OCI-LY7 (cell line): ENCODE measurements around the gene LZTS3. TPM values are rescaled to one million over a fixed set of nuclear protein-coding genes. Genes with fewer than 3 reads are reported as not detected.

Source experiments
- BruUV-seq: library from RNA; stranded (reverse); fragments of 400-500 nt; replicated peaks from 2 replicates; lab custom pipeline; 2021; lab: Mats Ljungman, UMichigan
- CTCF ChIA-PET: fragments of 300-600 bp; sonication (Branson Sonifier 250); formaldehyde crosslinking; loops from one replicate; lab custom pipeline; 2022; ENCODE audit warnings: antibody characterized with exemption; ENCODE audit not compliant: unreplicated experiment; lab: Charles Lee
- POLR2A ChIA-PET: fragments of 300-600 bp; sonication (Branson Sonifier 250); formaldehyde crosslinking; loops from one replicate; lab custom pipeline; 2022; ENCODE audit warnings: antibody characterized with exemption; lab: Charles Lee
- DNase-seq: peaks from one replicate; pipeline ENCODE4 v3.0.0-alpha.2; 2015; ENCODE audit warnings: low spot score
- H2AFZ ChIP-seq: fragments of 200-600 bp; sonication (generic), shearing (Covaris generic); 2 replicates; pipeline ENCODE4 v1.6.1; 2014; ENCODE audit warnings: mild to moderate bottlenecking, antibody characterized with exemption, low read length, moderate library complexity
- H3K27ac ChIP-seq: fragments of 200-600 bp; sonication (generic); 2 replicates; pipeline ENCODE4 v1.5.1; 2014; ENCODE audit warnings: mixed run types, low read depth, mild to moderate bottlenecking, moderate library complexity, low read length, inconsistent platforms; ENCODE audit not compliant: poor library complexity, severe bottlenecking
- H3K36me3 ChIP-seq: fragments of 200-600 bp; sonication (generic); 2 replicates; pipeline ENCODE4 v1.6.1; 2014; ENCODE audit warnings: mild to moderate bottlenecking, antibody characterized with exemption, low read length, moderate library complexity, mixed read lengths; ENCODE audit not compliant: insufficient read depth
- H3K4me1 ChIP-seq: fragments of 200-600 bp; sonication (generic); 2 replicates; pipeline ENCODE4 v1.5.1; 2014; ENCODE audit warnings: mild to moderate bottlenecking, low read length; ENCODE audit not compliant: insufficient read depth, poor library complexity, severe bottlenecking
- H3K4me2 ChIP-seq: fragments of 200-600 bp; sonication (generic); 2 replicates; pipeline ENCODE4 v1.6.1; 2014; ENCODE audit warnings: mild to moderate bottlenecking, low read length
- H3K4me3 ChIP-seq: fragments of 200-600 bp; sonication (generic); 2 replicates; pipeline ENCODE4 v1.5.1; 2014; ENCODE audit warnings: mild to moderate bottlenecking, low read depth, low read length; ENCODE audit not compliant: poor library complexity, severe bottlenecking
- H3K79me2 ChIP-seq: fragments of 200-600 bp; sonication (generic); 2 replicates; pipeline ENCODE4 v1.6.1; 2016; ENCODE audit warnings: low read depth, mild to moderate bottlenecking, low read length, moderate library complexity, mixed read lengths; ENCODE audit not compliant: insufficient read depth
- H3K9me2 ChIP-seq: fragments of 200-600 bp; sonication (generic); 2 replicates; pipeline ENCODE4 v1.6.1; 2016; ENCODE audit warnings: mild to moderate bottlenecking, low read length, mixed read lengths; ENCODE audit not compliant: insufficient read depth
- H3K9me3 ChIP-seq: fragments of 200-600 bp; sonication (generic); 2 replicates; pipeline ENCODE4 v1.6.1; 2014; ENCODE audit warnings: mild to moderate bottlenecking, mixed run types, low read length, mixed read lengths
- H4K20me1 ChIP-seq: fragments of 200-600 bp; sonication (generic); 2 replicates; pipeline ENCODE4 v1.6.1; 2014; ENCODE audit warnings: mild to moderate bottlenecking, antibody characterized with exemption, low read length, moderate library complexity, mixed read lengths; ENCODE audit not compliant: insufficient read depth
- EZH2phosphoT487 ChIP-seq: fragments of 200-600 bp; sonication (generic); IDR thresholded peaks from 2 replicates; pipeline ENCODE4 v1.6.1; 2018; ENCODE audit warnings: low read depth, borderline replicate concordance, mild to moderate bottlenecking, mixed run types, antibody characterized with exemption, low read length, moderate library complexity, mixed read lengths
- intact Hi-C: fragments of 100-400 bp; cut with micrococcal nuclease; formaldehyde crosslinking; loops from one replicate; pipeline ENCODE4 v1.10.0; 2022; ENCODE audit not compliant: unreplicated experiment
- total RNA-seq, 2 experiments: library from RNA; depleted of rRNA in 1 of 2; stranded (reverse); fragments of >200 nt in 1 of 2; shearing (Covaris generic) in 1 of 2; gene quantifications; 2 replicates each; pipeline ENCODE4 v1.2.3, GENCODE V29; 2014 to 2022
- TF ChIP-seq, protein P1 (sequence below): fragments of 200-600 bp; sonication (generic); conservative IDR thresholded peaks from 2 replicates; pipeline ENCODE4 v1.5.1; 2014; ENCODE audit warnings: mild to moderate bottlenecking, antibody characterized with exemption, low read length, moderate library complexity, mixed read lengths

Gene LZTS3
- total RNA-seq, 2 experiments from 2014 or later = 4.7 to 5.0 TPM

DNA sequence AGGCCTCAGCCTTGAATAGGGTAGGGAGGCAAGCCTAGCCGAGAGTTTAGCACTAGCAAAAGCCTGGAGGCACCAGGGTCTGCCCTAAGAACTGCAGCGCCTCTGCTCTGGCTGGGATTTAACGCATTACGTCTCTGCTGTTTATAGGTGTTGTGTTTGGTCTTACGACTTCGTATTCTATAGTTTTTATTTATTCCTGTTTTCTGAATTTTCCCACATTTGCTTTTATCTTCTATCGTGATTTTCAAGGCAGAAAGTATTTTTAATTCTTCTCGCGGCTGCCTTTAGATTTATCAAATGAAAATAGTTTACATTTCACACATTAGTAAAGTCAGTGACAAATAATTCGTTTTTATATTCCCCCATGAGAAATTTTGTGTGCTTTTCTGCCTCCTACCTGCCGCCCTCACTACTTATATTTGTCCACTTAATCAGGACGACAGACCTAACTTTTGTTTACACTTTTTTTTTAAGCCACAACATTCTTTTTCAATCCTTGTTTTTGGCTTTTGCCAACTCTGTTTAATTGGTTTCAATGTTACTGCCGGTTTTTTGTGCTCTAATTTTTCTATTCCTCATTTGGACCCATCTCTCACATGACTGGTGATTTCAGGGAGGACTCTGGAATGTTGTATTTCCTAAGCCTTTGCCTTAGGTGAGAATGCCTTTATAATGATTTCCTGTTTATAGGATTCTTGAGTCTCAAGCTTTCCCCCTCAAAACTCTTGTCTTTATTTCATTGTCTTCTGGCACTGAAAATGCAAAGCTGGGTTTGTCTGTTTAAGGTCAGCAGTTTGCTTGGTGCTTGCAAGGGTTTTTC lies 1.3 kb upstream of the LZTS3 start:
- H2AFZ ChIP-seq = peak overlapping the region; percentile 98
- H3K9me3 ChIP-seq = no peaks in the 10 kb centered on the region
- no peaks in the 10 kb centered on the region for H3K9me2 ChIP-seq
- H4K20me1 ChIP-seq = no peaks in the 10 kb centered on the region
- TF ChIP-seq EZH2phosphoT487 = no peak
- TF ChIP-seq, protein P1, sequence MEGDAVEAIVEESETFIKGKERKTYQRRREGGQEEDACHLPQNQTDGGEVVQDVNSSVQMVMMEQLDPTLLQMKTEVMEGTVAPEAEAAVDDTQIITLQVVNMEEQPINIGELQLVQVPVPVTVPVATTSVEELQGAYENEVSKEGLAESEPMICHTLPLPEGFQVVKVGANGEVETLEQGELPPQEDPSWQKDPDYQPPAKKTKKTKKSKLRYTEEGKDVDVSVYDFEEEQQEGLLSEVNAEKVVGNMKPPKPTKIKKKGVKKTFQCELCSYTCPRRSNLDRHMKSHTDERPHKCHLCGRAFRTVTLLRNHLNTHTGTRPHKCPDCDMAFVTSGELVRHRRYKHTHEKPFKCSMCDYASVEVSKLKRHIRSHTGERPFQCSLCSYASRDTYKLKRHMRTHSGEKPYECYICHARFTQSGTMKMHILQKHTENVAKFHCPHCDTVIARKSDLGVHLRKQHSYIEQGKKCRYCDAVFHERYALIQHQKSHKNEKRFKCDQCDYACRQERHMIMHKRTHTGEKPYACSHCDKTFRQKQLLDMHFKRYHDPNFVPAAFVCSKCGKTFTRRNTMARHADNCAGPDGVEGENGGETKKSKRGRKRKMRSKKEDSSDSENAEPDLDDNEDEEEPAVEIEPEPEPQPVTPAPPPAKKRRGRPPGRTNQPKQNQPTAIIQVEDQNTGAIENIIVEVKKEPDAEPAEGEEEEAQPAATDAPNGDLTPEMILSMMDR = no peak
- peaks cover 27% of the 10 kb centered on the region for H3K4me1 ChIP-seq
- no peaks in the 10 kb centered on the region for H3K79me2 ChIP-seq
- H3K4me3 ChIP-seq = peak overlapping the region; percentile 97
- H3K4me2 ChIP-seq = peak overlapping the region; percentile 85
- no peak overlapping the region for H3K27ac ChIP-seq
- H3K36me3 ChIP-seq = no peaks in the 10 kb centered on the region
- ChIA-PET POLR2A (no interaction called here), CTCF (no interaction called here)
- no TSS peak for BruUV-seq
- no peak for DNase-seq
- intact Hi-C loops = no loop called here

DNA sequence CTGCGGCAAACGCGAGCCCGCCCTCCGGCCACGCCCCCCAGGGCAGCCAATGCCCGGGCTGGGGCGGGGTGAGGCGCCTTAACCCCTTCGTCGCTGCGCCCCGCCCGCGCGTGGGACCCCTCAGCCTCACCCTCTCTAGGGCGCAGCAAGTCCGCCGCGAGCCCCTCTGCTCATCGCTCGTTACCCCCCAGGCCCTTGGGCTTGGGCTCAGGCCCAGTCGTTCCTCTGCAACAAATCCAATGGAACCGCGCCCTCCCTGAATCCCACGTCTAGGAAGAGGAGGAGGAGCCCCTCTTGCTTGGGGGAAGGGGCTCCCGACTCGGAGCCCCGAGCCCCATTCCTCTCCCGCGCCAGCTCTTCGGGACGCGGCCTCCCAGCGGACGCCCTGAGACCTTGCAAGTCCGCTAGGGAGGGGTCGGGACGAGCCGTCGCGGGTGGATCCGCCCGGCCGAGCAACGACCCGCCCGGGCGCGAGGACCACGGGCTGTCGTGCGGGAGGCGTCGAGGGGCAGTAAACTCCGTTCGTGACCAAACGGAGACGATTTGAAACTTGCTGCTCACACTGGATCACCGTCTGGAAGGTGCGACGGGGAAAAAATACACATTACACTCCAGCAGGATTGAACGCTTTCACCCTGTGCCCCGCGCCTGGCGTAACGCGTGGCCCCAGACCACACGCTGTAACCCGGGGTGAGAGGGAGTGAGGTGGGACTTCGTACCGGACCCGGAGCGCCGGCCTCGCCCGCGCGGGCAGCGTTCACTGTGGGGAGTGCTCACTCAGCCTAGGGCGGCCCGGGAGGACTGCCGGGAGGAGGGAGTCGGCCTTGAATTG lies 477 bp upstream of the LZTS3 start:
- H3K79me2 ChIP-seq = no peaks in the 10 kb centered on the region
- intact Hi-C loops = no loop called here
- no TSS peak for BruUV-seq
- H3K36me3 ChIP-seq = no peaks in the 10 kb centered on the region
- H3K27ac ChIP-seq = no peak overlapping the region
- no peaks in the 10 kb centered on the region for H3K9me2 ChIP-seq
- H3K4me1 ChIP-seq = peaks cover 27% of the 10 kb centered on the region
- no peaks in the 10 kb centered on the region for H4K20me1 ChIP-seq
- POLR2A ChIA-PET = no interaction called here
- peak overlapping the region; percentile 97 for H3K4me3 ChIP-seq
- peak overlapping the region; percentile 85 for H3K4me2 ChIP-seq
- peak; percentile 91 for DNase-seq
- no peaks in the 10 kb centered on the region for H3K9me3 ChIP-seq
- CTCF ChIA-PET = no interaction called here
- TF ChIP-seq EZH2phosphoT487 = no peak
- TF ChIP-seq, protein P1 = no peak
- H2AFZ ChIP-seq = peak overlapping the region; percentile 98
